ENCODE results near the gene GPR142. TPM values are rescaled to one million over a fixed set of nuclear protein-coding genes. Genes with fewer than 3 reads are reported as not detected.

GPR142 gene
- total and polyA plus RNA-seq, 2 of the 13 experiments (the other 11 are each of a cell fraction or from before 2014, with no cell fraction given) = not detected

DNA sequence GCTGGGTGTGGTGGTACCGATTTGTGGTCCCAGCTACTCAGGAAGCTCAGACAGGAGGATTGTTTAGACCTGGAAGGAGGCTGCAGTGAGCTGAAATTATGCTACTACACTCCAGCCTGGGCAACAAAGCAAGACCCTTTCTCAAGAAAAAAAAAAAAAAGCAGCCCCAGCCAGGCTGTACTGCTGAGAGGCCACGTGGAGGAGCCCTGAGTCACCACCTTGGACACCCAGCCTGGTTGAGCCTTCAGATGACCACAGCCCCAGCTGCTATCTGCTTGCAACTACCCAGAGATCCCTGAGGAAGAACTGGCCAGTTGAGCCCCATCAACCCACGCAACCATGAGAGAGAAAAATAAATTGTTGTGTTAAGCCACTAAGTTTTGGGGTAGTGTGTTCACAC is 41.0 kb downstream of the GPR142 start (continued):
- TF ChIP-seq ADNP (CRISPR knock-in tag; IDR thresholded peaks at IDR 0.05) = 0 out of 2 replicates have a peak, but pooled peaks have one; percentile 11
- TF ChIP-seq SALL1 (CRISPR knock-in tag; IDR thresholded peaks at IDR 0.05) = peak; percentile 24; the same call in 1 of the 2 replicates
- TF ChIP-seq TGIF2 (CRISPR knock-in tag; IDR thresholded peaks at IDR 0.05) = 0 out of 2 replicates have a peak, but pooled peaks have one; percentile 16
- TF ChIP-seq RXRB (CRISPR knock-in tag; IDR thresholded peaks at IDR 0.05; ENCODE audit: borderline replicate concordance) = peak; percentile 32; the same call in 1 of the 2 replicates
- TF ChIP-seq, protein P1, sequence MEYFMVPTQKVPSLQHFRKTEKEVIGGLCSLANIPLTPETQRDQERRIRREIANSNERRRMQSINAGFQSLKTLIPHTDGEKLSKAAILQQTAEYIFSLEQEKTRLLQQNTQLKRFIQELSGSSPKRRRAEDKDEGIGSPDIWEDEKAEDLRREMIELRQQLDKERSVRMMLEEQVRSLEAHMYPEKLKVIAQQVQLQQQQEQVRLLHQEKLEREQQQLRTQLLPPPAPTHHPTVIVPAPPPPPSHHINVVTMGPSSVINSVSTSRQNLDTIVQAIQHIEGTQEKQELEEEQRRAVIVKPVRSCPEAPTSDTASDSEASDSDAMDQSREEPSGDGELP (IDR thresholded peaks at IDR 0.05; ENCODE audit: borderline replicate concordance, low read depth) = peak; percentile 57; the same call in 1 of the 2 replicates
- TF ChIP-seq ZNF614 (CRISPR knock-in tag; IDR thresholded peaks at IDR 0.05; ENCODE audit: borderline replicate concordance) = no peak
- TF ChIP-seq, protein P2, sequence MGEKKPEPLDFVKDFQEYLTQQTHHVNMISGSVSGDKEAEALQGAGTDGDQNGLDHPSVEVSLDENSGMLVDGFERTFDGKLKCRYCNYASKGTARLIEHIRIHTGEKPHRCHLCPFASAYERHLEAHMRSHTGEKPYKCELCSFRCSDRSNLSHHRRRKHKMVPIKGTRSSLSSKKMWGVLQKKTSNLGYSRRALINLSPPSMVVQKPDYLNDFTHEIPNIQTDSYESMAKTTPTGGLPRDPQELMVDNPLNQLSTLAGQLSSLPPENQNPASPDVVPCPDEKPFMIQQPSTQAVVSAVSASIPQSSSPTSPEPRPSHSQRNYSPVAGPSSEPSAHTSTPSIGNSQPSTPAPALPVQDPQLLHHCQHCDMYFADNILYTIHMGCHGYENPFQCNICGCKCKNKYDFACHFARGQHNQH (CRISPR knock-in tag; IDR thresholded peaks at IDR 0.05) = no peak
- TF ChIP-seq TCF7L2 (IDR thresholded peaks at IDR 0.05; ENCODE audit: low read depth, low read length) = no peak
- TF ChIP-seq ZFP36 (IDR thresholded peaks at IDR 0.05; ENCODE audit: borderline replicate concordance, low read depth, low read length, partially characterized antibody) = peak; percentile 5
- TF ChIP-seq MYC (CRISPR knock-in tag; IDR thresholded peaks at IDR 0.05; ENCODE audit: borderline replicate concordance) = peak; percentile 49; the same call in 1 of the 2 replicates
- peak; percentile 30; the same call in 1 of the 2 replicates for TF ChIP-seq ERF (CRISPR knock-in tag; IDR thresholded peaks at IDR 0.05)
- 0 out of 2 replicates have a peak, but pooled peaks have one; percentile 40 for TF ChIP-seq ZNF598 (CRISPR knock-in tag; IDR thresholded peaks at IDR 0.05; ENCODE audit: borderline replicate concordance)
- TF ChIP-seq, protein P3, sequence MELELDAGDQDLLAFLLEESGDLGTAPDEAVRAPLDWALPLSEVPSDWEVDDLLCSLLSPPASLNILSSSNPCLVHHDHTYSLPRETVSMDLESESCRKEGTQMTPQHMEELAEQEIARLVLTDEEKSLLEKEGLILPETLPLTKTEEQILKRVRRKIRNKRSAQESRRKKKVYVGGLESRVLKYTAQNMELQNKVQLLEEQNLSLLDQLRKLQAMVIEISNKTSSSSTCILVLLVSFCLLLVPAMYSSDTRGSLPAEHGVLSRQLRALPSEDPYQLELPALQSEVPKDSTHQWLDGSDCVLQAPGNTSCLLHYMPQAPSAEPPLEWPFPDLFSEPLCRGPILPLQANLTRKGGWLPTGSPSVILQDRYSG (CRISPR knock-in tag; IDR thresholded peaks at IDR 0.05) = no peak
- peak; percentile 100 for TF ChIP-seq ZNF121 (CRISPR knock-in tag; IDR thresholded peaks at IDR 0.05)
- TF ChIP-seq ZNF766 (CRISPR knock-in tag; IDR thresholded peaks at IDR 0.05; ENCODE audit: borderline replicate concordance) = no peak
- TF ChIP-seq ZNF24 (IDR thresholded peaks at IDR 0.05) = no peak
- no peak for TF ChIP-seq HOXA5 (CRISPR knock-in tag; IDR thresholded peaks at IDR 0.05)
- peak; percentile 46 for TF ChIP-seq MED1 (CRISPR knock-in tag; IDR thresholded peaks at IDR 0.05)
- peak; percentile 29 for TF ChIP-seq YY1 (IDR thresholded peaks at IDR 0.05; ENCODE audit: insufficient read depth, insufficient replicate concordance, low read depth, low read length)
- TF ChIP-seq SMAD1 (CRISPR knock-in tag; IDR thresholded peaks at IDR 0.05; ENCODE audit: borderline replicate concordance, low read depth) = 0 out of 2 replicates have a peak, but pooled peaks have one; percentile 38
- TF ChIP-seq, protein P4, sequence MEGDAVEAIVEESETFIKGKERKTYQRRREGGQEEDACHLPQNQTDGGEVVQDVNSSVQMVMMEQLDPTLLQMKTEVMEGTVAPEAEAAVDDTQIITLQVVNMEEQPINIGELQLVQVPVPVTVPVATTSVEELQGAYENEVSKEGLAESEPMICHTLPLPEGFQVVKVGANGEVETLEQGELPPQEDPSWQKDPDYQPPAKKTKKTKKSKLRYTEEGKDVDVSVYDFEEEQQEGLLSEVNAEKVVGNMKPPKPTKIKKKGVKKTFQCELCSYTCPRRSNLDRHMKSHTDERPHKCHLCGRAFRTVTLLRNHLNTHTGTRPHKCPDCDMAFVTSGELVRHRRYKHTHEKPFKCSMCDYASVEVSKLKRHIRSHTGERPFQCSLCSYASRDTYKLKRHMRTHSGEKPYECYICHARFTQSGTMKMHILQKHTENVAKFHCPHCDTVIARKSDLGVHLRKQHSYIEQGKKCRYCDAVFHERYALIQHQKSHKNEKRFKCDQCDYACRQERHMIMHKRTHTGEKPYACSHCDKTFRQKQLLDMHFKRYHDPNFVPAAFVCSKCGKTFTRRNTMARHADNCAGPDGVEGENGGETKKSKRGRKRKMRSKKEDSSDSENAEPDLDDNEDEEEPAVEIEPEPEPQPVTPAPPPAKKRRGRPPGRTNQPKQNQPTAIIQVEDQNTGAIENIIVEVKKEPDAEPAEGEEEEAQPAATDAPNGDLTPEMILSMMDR (CRISPR knock-in tag; IDR thresholded peaks at IDR 0.05) = peak; percentile 76
- TF ChIP-seq, protein P5, sequence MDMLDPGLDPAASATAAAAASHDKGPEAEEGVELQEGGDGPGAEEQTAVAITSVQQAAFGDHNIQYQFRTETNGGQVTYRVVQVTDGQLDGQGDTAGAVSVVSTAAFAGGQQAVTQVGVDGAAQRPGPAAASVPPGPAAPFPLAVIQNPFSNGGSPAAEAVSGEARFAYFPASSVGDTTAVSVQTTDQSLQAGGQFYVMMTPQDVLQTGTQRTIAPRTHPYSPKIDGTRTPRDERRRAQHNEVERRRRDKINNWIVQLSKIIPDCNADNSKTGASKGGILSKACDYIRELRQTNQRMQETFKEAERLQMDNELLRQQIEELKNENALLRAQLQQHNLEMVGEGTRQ (IDR thresholded peaks at IDR 0.05; ENCODE audit: low read depth, low read length) = peak; percentile 20; the same call in 1 of the 2 replicates
- TF ChIP-seq, protein P5 (CRISPR knock-in tag; IDR thresholded peaks at IDR 0.05; ENCODE audit: borderline replicate concordance) = no peak
- TF ChIP-seq, protein P6, sequence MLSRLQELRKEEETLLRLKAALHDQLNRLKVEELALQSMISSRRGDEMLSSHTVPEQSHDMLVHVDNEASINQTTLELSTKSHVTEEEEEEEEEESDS (CRISPR knock-in tag; IDR thresholded peaks at IDR 0.05; ENCODE audit: borderline replicate concordance) = no peak

Data from HepG2 (cell line).